Activated CD4-positive, alpha-beta memory T cell treated with anti-CD3 and anti-CD28 coated beads for 36 hours (primary cell): ENCODE results near the gene ZBTB17. TPM values are rescaled to one million over a fixed set of nuclear protein-coding genes. Genes with fewer than 3 reads are reported as not detected.
"Not testable (repeated sequence)": the region's sequence is repeated elsewhere in the genome, so short reads cannot be mapped to it uniquely, and the experiment has no call there.

Experiments
- CTCF ChIA-PET: fragments of 350-600 bp; sonication (Branson Sonifier 250); formaldehyde crosslinking; loops from one replicate; lab custom pipeline; 2021; ENCODE audit warnings: antibody characterized with exemption, inconsistent platforms; lab: Charles Lee
- POLR2A ChIA-PET: fragments of 350-600 bp; sonication (Branson Sonifier 250); formaldehyde crosslinking; loops from one replicate; lab custom pipeline; 2021; ENCODE audit warnings: antibody characterized with exemption; lab: Charles Lee
- DNase-seq: peaks from one replicate; pipeline ENCODE4 v3.0.0-alpha.2; 2020
- H3K27ac Mint-ChIP-seq: one replicate; pipeline ENCODE4 v1.8.0; 2021; ENCODE audit warnings: mixed read lengths
- H3K27me3 Mint-ChIP-seq: one replicate; pipeline ENCODE4 v1.8.0; 2021; ENCODE audit warnings: mixed read lengths
- H3K36me3 Mint-ChIP-seq: one replicate; pipeline ENCODE4 v1.8.0; 2021; ENCODE audit warnings: mixed read lengths
- H3K4me1 Mint-ChIP-seq: one replicate; pipeline ENCODE4 v1.8.0; 2021; ENCODE audit warnings: low read depth, mixed read lengths
- H3K4me3 Mint-ChIP-seq: one replicate; pipeline ENCODE4 v1.8.0; 2021; ENCODE audit warnings: mild to moderate bottlenecking, mixed read lengths
- H3K9me3 Mint-ChIP-seq: one replicate; pipeline ENCODE4 v1.8.0; 2021; ENCODE audit warnings: mixed read lengths
- intact Hi-C: fragments of 100-400 bp; cut with micrococcal nuclease; formaldehyde crosslinking; loops from one replicate; pipeline ENCODE4 v1.15.1; 2023
- total RNA-seq, 2 experiments: library from RNA; stranded (reverse); gene quantifications; one replicate each; pipeline ENCODE4 v1.2.3, GENCODE V29; 2021

The ZBTB17 gene
- total RNA-seq, 2 experiments from 2014 or later: 52.7 to 58.8 TPM

DNA sequence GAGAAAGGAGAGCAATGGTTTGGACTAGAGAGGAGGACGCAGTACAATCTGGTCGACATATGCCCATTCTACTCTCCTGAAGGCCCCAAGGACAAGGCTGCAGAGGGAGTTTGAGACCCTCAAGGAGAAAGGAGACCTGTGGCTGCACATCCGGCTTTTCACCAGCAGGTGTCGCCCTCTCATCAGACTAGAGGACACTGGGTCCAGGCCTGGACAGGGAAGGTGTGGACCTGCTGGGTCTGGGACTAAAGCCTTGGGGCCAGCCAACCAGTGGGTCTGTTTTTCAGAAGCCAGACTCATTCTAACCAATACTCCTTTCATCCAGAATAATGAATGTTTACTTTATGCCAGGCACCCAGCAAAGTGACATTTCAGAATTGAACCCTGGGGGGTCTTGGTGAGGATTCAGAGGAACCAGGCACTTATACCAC, 33.1 kb upstream of the ZBTB17 start:
- Mint-ChIP-seq H3K27me3 (peaks cover 5% of the 10 kb centered on the region), H3K36me3 (no peaks in the 10 kb centered on the region), H3K27ac (no peak overlapping the region), H3K4me1 (peaks cover 5% of the 10 kb centered on the region), H3K4me3 (no peak overlapping the region), H3K9me3 (no peaks in the 10 kb centered on the region)
- intact Hi-C loops: loop anchor here (1.0 to 5.0 kb wide), 3 partner anchors 24 to 217 kb away; no protein-coding TSS in a partner anchor
- peak; percentile 79 for DNase-seq
- CTCF ChIA-PET: interaction anchor here (0.7 to 3.9 kb wide), 15 partner anchors 11 to 217 kb away, joined by 3 to 26 read pairs (median 4); partner anchors contain the start of gene FAM131C
- POLR2A ChIA-PET: no interaction called here

DNA sequence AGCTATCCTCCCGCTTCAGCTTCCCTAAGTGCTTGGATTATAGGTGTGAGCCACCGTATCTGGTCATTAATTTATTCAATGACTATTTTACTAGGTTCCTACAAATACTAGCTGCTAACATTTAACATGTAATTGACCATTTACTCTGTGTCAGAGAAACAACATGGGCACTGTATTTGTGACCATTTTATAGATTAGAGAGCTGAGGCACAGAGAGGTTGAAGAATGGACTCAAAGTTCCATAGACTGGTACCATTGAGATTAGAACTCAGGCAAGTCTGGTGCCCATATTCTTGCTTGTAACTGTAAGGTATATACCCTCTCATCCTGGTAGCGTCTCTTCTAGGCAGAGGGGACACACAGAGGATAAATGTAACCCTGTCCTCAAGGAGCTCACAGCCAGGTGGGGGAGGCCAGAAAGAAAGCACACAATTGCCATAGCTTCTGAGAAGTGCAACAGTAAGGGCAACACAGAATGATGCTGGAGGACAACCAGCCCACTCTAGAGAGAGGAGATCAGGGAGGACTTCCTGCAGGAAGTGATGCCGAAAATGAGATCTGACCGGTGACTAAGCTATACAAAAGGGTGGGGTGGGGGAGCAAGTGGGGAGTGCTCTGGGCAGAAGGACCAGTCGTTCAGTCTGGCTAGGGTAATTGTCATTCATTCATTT, 31.9 kb upstream of the ZBTB17 start:
- intact Hi-C loops: loop anchor here (1.0 to 5.0 kb wide), 2 partner anchors 193 to 216 kb away; no protein-coding TSS in a partner anchor
- DNase-seq: no peak
- H3K9me3 Mint-ChIP-seq: no peaks in the 10 kb centered on the region
- ChIA-PET POLR2A (no interaction called here), CTCF (interaction anchor here (0.6 to 3.9 kb wide), 14 partner anchors 9 to 253 kb away, joined by 3 to 26 read pairs (median 4); partner anchors contain the start of genes FAM131C, SPEN and ZBTB17)
- no peaks in the 10 kb centered on the region for H3K36me3 Mint-ChIP-seq
- H3K4me1 Mint-ChIP-seq: peaks cover 5% of the 10 kb centered on the region
- H3K27me3 Mint-ChIP-seq: peaks cover 1% of the 10 kb centered on the region
- no peak overlapping the region for H3K4me3 Mint-ChIP-seq
- H3K27ac Mint-ChIP-seq: no peak overlapping the region

DNA sequence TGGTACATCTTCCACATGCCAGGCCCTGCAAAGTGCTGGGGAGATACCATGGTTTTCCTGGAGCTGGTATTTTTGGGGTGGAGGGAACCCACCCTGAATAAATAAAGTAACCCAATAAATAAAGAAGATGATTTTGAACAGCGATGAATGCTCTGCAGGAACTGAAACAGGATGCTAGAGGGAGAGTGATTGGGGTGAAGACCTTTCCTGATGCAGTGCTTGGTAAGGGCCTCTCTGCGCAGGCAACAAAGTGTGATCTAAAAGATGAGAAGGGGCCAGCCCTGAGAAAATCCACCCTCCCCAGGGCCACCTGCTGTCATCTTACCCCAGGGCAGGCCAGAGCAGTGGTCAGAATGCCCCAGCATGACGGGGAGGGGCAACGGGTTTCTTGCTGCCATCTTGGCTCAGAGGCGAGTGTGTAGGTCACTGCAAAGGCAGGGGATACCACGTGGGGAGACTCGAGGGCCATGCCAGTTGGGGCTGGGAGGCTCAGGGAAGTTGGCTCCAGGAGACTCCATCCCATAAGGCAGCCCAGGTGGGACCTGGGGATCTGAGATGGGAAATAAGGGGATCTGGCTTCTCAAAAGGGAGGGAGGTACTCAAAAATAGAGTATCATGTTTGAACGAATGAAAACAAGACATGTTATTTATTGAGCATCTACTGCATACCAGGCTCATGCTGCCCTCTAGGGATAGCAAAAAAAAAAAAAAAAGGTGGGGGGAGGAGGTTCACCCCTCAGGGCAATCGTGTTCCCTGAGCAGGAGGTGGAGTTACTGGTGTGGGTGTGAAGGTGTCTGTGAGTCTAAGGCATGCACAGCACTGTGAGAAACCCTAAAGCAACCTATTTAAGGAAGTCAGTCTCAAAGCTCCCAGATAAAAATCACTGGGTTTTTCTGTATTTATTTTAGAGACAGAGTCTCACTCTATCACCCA, 30.9 kb upstream of the ZBTB17 start:
- no peaks in the 10 kb centered on the region for H3K4me1 Mint-ChIP-seq
- intact Hi-C loops: loop anchor here (1.0 to 5.0 kb wide), 2 partner anchors 192 to 215 kb away; no protein-coding TSS in a partner anchor
- no peak overlapping the region for H3K27ac Mint-ChIP-seq
- H3K9me3 Mint-ChIP-seq: no peaks in the 10 kb centered on the region
- H3K27me3 Mint-ChIP-seq: peaks cover 1% of the 10 kb centered on the region
- ChIA-PET POLR2A (no interaction called here), CTCF (interaction anchor here (0.8 to 3.9 kb wide), 12 partner anchors 31 to 252 kb away, joined by 3 to 26 read pairs (median 4); partner anchors contain the start of genes FAM131C, SPEN and ZBTB17)
- H3K4me3 Mint-ChIP-seq: no peak overlapping the region
- H3K36me3 Mint-ChIP-seq: no peaks in the 10 kb centered on the region
- DNase-seq: peak; percentile 25

DNA sequence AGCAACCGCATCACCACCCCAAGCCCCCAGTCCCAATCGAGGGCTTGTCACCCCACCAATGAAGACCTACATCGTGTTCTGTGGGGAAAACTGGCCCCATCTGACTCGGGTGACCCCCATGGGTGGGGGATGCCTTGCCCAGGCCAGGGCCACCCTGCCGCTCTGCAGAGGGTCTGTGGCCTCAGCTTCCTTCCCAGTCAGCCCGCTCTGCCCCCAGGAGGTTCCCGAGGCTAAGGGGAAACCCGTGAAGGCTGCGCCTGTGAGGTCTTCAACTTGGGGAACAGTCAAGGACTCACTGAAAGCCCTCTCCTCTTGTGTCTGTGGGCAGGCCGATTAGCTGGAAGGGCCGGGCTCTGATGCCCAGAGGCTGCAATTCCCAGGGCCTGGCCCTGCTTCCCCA, 30.1 kb upstream of the ZBTB17 start:
- H3K9me3 Mint-ChIP-seq: no peaks in the 10 kb centered on the region
- CTCF ChIA-PET: interaction anchor here (1.0 to 3.9 kb wide), 3 partner anchors 30 to 214 kb away, joined by 4 to 26 read pairs (median 4); partner anchors contain the start of gene ZBTB17
- H3K36me3 Mint-ChIP-seq: no peaks in the 10 kb centered on the region
- peaks cover 1% of the 10 kb centered on the region for H3K27me3 Mint-ChIP-seq
- H3K27ac Mint-ChIP-seq: no peak overlapping the region
- DNase-seq: no peak
- intact Hi-C loops: loop anchor here (5.0 kb wide), 1 partner anchor 214 kb away; no protein-coding TSS in a partner anchor
- H3K4me3 Mint-ChIP-seq: no peak overlapping the region
- POLR2A ChIA-PET: no interaction called here
- H3K4me1 Mint-ChIP-seq: no peaks in the 10 kb centered on the region

DNA sequence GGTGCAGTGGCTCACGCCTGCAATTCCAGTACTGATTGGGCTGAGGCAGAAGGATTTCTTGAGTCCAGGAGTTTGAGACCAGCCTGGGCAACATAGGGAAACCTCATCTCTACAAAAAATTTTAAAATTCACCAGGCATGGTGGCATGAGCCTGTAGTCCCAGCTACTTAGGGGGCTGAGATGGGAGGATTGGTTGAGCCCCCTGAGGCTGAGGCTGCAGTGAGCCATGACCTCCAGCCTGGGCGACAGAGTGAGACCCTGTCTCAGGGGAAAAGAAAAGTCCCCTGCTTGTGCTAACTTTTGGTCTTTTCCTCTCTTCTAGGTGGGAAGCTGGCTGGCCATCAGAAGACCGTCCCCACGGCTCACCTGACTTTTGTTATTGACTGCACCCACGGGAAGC, 29.7 kb upstream of the ZBTB17 start:
- Mint-ChIP-seq H3K4me3 (no peak overlapping the region), H3K27me3 (peaks cover 1% of the 10 kb centered on the region), H3K36me3 (no peaks in the 10 kb centered on the region), H3K4me1 (no peaks in the 10 kb centered on the region), H3K27ac (no peak overlapping the region), H3K9me3 (no peaks in the 10 kb centered on the region)
- intact Hi-C loops: loop anchor here (5.0 kb wide), 1 partner anchor 213 kb away; no protein-coding TSS in a partner anchor
- ChIA-PET POLR2A (no interaction called here), CTCF (interaction anchor here (1.0 to 3.9 kb wide), 4 partner anchors 29 to 214 kb away, joined by 3 to 26 read pairs (median 4); partner anchors contain the start of gene ZBTB17)
- no peak for DNase-seq

DNA sequence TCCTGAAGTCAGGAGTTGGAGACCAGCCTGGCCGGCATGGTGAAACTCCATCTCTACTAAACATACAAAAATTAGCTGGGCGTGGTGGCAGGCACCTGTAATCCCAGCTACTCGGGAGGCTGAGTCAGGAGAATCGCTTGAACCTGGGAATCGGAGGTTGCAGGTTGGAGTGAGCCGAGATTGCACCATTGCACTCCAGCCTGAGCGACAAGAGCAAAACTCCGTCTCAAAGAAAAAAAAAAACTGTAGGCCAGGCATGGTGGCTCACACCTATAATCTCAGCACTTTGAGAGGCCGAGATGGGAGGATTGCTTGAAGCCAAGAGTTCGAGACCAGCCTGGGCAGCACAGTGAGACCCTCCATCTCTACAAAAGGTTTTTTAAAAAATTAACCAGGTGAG, 25.4 kb upstream of the ZBTB17 start:
- intact Hi-C loops, H3K4me1 Mint-ChIP-seq, H3K27me3 Mint-ChIP-seq, H3K4me3 Mint-ChIP-seq, H3K36me3 Mint-ChIP-seq, POLR2A ChIA-PET, H3K27ac Mint-ChIP-seq, DNase-seq, H3K9me3 Mint-ChIP-seq: not testable (repeated sequence)
- CTCF ChIA-PET: interaction anchor here (1.0 kb wide), 3 partner anchors 85 to 210 kb away, joined by 3 to 6 read pairs (median 4); no protein-coding TSS in a partner anchor

DNA sequence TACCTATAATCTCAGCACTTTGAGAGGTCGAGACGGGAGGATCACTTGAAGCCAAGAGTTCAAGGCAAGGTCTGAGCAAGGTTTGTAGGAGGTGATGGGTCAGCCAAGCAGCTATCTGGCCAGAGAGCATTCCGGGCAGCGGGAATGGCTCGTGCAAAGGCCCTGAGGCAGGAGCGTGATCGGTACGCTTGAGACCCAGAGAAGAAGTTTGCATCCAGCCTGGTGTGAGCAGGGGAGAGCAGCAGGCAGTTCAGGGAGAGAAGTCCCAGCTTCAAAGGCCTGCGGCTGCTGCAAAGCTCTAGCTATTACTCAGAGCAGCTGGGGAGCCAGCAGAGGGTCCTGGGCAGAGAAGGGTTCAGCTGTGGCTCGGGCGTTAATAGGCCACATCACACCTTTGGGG, 23.0 kb upstream of the ZBTB17 start:
- no peaks in the 10 kb centered on the region for H3K4me1 Mint-ChIP-seq
- H3K9me3 Mint-ChIP-seq: no peaks in the 10 kb centered on the region
- H3K27me3 Mint-ChIP-seq: no peaks in the 10 kb centered on the region
- DNase-seq: no peak
- intact Hi-C loops: no loop called here
- ChIA-PET POLR2A (interaction anchor here (0.8 kb wide), 1 partner anchor 23 kb away, joined by 3 read pairs; the partner anchor contains the start of gene ZBTB17), CTCF (interaction anchor here (0.6 to 2.5 kb wide), 3 partner anchors 9 to 207 kb away, joined by 3 to 8 read pairs (median 4); no protein-coding TSS in a partner anchor)
- no peak overlapping the region for H3K4me3 Mint-ChIP-seq
- H3K36me3 Mint-ChIP-seq: no peaks in the 10 kb centered on the region
- H3K27ac Mint-ChIP-seq: no peak overlapping the region

DNA sequence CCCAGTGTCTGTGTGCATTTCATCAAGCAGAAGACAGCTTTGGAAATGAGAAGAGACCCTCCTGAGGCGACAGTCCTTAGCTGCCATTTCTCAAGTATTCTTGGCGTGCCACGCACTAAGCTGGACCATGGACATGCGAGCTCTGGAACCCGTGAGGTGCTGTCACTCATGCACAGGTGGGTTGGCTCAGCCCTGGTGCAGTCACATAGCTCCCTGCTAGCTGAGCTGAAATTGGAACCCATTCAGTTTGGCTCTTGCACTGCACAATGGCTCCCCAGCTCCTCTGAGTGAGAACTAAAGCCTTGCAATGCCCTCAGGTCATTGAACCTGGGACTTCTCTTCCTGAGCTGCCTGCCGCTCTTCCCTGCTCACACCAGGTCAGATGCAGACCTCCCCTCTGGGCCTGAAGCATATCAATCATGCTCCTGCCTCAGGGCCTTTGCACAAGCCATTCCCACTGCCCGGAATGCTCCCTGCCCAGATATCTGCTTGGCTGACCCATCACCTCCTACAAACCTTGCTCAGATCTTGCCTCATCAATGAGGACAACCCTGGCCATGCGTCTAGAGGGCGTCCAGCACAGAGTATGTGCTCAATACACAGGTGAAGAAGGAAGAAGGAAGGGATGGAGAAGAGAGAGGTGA, 21.9 kb upstream of the ZBTB17 start:
- POLR2A ChIA-PET: interaction anchor here (0.6 kb wide), 1 partner anchor 130 kb away, joined by 3 read pairs; no protein-coding TSS in a partner anchor
- DNase-seq: no peak
- no peaks in the 10 kb centered on the region for H3K9me3 Mint-ChIP-seq

DNA sequence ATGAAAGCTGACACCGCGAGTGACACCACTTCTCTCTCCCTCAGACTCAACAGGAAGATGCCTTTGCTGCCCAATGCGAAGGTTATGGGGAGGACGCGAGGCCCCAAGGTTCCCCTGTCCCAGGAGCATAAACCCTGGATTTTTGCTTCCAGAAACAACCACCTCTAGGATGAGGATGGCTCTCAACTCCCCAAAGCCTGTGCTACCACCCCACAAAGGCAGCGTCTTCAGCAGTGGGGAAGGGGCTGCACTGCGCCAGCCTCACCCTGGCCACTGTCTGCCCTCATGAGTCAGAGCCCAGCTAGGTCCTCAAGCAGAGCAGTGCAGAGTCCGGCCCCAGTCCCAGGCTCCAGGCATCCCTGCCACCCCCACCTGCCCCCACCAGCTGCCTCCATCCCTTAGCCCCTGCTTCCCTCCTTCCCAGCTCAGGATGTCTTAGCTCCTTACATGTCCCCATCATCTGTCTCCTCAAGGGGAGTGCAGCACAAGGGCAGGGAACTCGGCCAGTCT, 21.2 kb upstream of the ZBTB17 start:
- no peak overlapping the region for H3K27ac Mint-ChIP-seq
- H3K9me3 Mint-ChIP-seq: no peaks in the 10 kb centered on the region
- intact Hi-C loops: no loop called here
- POLR2A ChIA-PET: no interaction called here
- H3K27me3 Mint-ChIP-seq: no peaks in the 10 kb centered on the region
- H3K36me3 Mint-ChIP-seq: no peaks in the 10 kb centered on the region
- H3K4me1 Mint-ChIP-seq: no peaks in the 10 kb centered on the region
- CTCF ChIA-PET: interaction anchor here (1.6 kb wide), 1 partner anchor 13 kb away, joined by 4 read pairs; no protein-coding TSS in a partner anchor
- no peak for DNase-seq
- H3K4me3 Mint-ChIP-seq: no peak overlapping the region

More for the DNA sequence above, 21.9 kb upstream of the ZBTB17 start:
- Mint-ChIP-seq H3K27me3 (no peaks in the 10 kb centered on the region), H3K36me3 (no peaks in the 10 kb centered on the region), H3K27ac (no peak overlapping the region), H3K4me3 (no peak overlapping the region), H3K4me1 (no peaks in the 10 kb centered on the region)
- intact Hi-C loops: no loop called here
- CTCF ChIA-PET: interaction anchor here (1.6 kb wide), 1 partner anchor 12 kb away, joined by 4 read pairs; no protein-coding TSS in a partner anchor

DNA sequence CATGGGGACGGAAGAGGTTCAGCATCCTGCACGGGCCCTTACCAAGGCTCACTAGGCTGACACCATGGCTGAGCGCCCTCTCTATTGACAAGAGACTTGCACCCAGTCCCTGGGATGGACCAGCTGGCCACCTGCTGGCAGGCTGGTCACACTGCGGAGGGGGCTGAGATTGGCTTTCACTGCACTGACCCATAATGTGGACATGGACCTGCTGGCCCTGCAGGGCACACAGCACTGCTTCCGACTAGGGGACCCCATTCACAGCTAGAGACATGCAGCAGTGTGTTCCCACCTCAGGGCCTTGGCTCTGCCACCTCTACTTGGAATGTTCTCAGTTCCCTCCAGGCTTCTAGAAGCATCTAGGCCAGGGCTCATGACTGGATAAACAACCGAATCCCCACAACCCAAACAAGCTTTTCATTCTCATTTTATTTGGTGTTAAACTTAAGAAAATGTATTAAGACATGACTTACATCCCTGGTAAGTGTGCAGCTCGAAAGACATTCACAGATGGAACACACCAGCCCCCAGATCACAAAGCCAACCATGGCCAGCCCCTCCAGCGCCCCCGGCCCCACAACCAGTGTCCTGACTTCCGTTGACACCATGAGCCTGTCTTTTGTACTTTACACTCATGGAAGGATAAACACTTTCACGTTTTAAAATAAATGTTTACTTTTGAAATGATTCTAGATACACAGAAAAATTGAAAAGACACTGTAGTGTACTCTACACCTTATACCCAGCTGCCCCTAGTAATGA, 18.9 kb upstream of the ZBTB17 start:
- no peak overlapping the region for H3K27ac Mint-ChIP-seq
- no peaks in the 10 kb centered on the region for H3K36me3 Mint-ChIP-seq

More for the DNA sequence above, 18.9 kb upstream of the ZBTB17 start:
- Mint-ChIP-seq H3K4me1 (no peaks in the 10 kb centered on the region), H3K4me3 (no peak overlapping the region), H3K9me3 (no peaks in the 10 kb centered on the region), H3K27me3 (no peaks in the 10 kb centered on the region)
- POLR2A ChIA-PET: interaction anchor here (1.4 kb wide), 1 partner anchor 46 kb away, joined by 4 read pairs; no protein-coding TSS in a partner anchor
- CTCF ChIA-PET: interaction anchor here (0.5 to 2.7 kb wide), 14 partner anchors 20 to 203 kb away, joined by 3 to 19 read pairs (median 3); no protein-coding TSS in a partner anchor
- intact Hi-C loops: loop anchor here (1.0 kb wide), 3 partner anchors 179 to 202 kb away; no protein-coding TSS in a partner anchor
- DNase-seq: peak; percentile 72
